GM23338 (cell line): ENCODE measurements around the gene TM6SF1. TPM values are rescaled to one million over a fixed set of nuclear protein-coding genes. Genes with fewer than 3 reads are reported as not detected.

Experiments used
- ATAC-seq: fragments of 200-7000 bp; cut with Tn5 transposase; 3 replicates; pipeline ENCODE4 v1.9.1; 2020
- DNase-seq: peaks from one replicate; pipeline ENCODE4 v3.0.0-alpha.2; 2015; ENCODE audit warnings: low spot score
- H2AFZ ChIP-seq: fragments of 200-600 bp; sonication (generic); 2 replicates; pipeline ENCODE4 v1.8.0; 2016; ENCODE audit warnings: antibody characterized with exemption, mild to moderate bottlenecking, moderate library complexity
- H3F3A ChIP-seq: fragments of 200-600 bp; sonication (generic); replicated peaks from 2 replicates; pipeline ENCODE4 v1.8.0; 2017; ENCODE audit warnings: antibody characterized with exemption, mixed run types, low read depth
- H3K27ac ChIP-seq: fragments of 200-600 bp; sonication (generic); 2 replicates; pipeline ENCODE4 v1.6.1; 2016; ENCODE audit warnings: low read depth
- H3K27me3 ChIP-seq: fragments of 200-600 bp; sonication (generic); 2 replicates; pipeline ENCODE4 v1.8.0; 2016; ENCODE audit warnings: mild to moderate bottlenecking, mixed run types, moderate library complexity; ENCODE audit not compliant: insufficient read depth
- H3K36me3 ChIP-seq: fragments of 200-600 bp; sonication (generic); 2 replicates; pipeline ENCODE4 v1.8.0; 2016; ENCODE audit warnings: mild to moderate bottlenecking; ENCODE audit not compliant: insufficient read depth
- H3K4me1 ChIP-seq: fragments of 200-600 bp; sonication (generic); 2 replicates; pipeline ENCODE4 v1.8.0; 2016; ENCODE audit warnings: mild to moderate bottlenecking, moderate library complexity; ENCODE audit not compliant: insufficient read depth
- H3K4me2 ChIP-seq: fragments of 200-600 bp; sonication (generic); 2 replicates; pipeline ENCODE4 v1.7.1; 2017; ENCODE audit warnings: mixed run types
- H3K4me3 ChIP-seq: fragments of 200-600 bp; sonication (generic); 2 replicates; pipeline ENCODE4 v1.6.1; 2016; ENCODE audit warnings: mixed run types
- H3K79me2 ChIP-seq: fragments of 200-600 bp; sonication (generic); replicated peaks from 2 replicates; pipeline ENCODE4 v1.8.0; 2017; ENCODE audit warnings: mild to moderate bottlenecking; ENCODE audit not compliant: insufficient read depth
- H3K9me2 ChIP-seq: fragments of 200-600 bp; sonication (generic); 2 replicates; pipeline ENCODE4 v1.8.0; 2017; ENCODE audit not compliant: insufficient read depth
- H4K20me1 ChIP-seq: fragments of 200-600 bp; sonication (generic); replicated peaks from 2 replicates; pipeline ENCODE4 v1.8.0; 2017; ENCODE audit warnings: mild to moderate bottlenecking; ENCODE audit not compliant: insufficient read depth
- H3K27ac Mint-ChIP-seq: 2 replicates; pipeline ENCODE4 v1.8.0; 2020; ENCODE audit warnings: inconsistent platforms, mild to moderate bottlenecking, moderate library complexity, mixed read lengths
- H3K27me3 Mint-ChIP-seq: 3 replicates; pipeline ENCODE4 v1.8.0; 2022; ENCODE audit warnings: low read depth, mild to moderate bottlenecking, moderate library complexity, mixed read lengths, inconsistent platforms; ENCODE audit not compliant: insufficient read depth, poor library complexity
- H3K36me3 Mint-ChIP-seq: 3 replicates; pipeline ENCODE4 v1.8.0; 2021; ENCODE audit warnings: low read depth, mild to moderate bottlenecking, inconsistent platforms, moderate library complexity, mixed read lengths
- H3K4me1 Mint-ChIP-seq: 3 replicates; pipeline ENCODE4 v1.8.0; 2020; ENCODE audit warnings: mild to moderate bottlenecking, inconsistent platforms, mixed read lengths
- H3K4me3 Mint-ChIP-seq: 3 replicates; pipeline ENCODE4 v1.8.0; 2021; ENCODE audit warnings: moderate library complexity, mild to moderate bottlenecking, inconsistent platforms, mixed read lengths
- H3K9me3 Mint-ChIP-seq: 3 replicates; pipeline ENCODE4 v1.8.0; 2020; ENCODE audit warnings: moderate library complexity, mild to moderate bottlenecking, inconsistent platforms, mixed read lengths
- CREB1 ChIP-seq: fragments of 250-450 bp; sonication (Bioruptor Pico); IDR thresholded peaks from 2 replicates; pipeline ENCODE4 v1.5.0; 2020; ENCODE audit warnings: low read depth, mild to moderate bottlenecking, moderate library complexity
- ETS1 ChIP-seq: IDR thresholded peaks from 2 replicates; pipeline ENCODE4 v1.6.1; 2016; ENCODE audit warnings: antibody characterized with exemption
- EZH2 ChIP-seq: fragments of 200-600 bp; sonication (generic); IDR thresholded peaks from one replicate; pipeline ENCODE4 v1.8.0; 2017; ENCODE audit warnings: antibody characterized with exemption, mild to moderate bottlenecking, low read depth; ENCODE audit not compliant: unreplicated experiment
- EZH2phosphoT487 ChIP-seq: fragments of 200-600 bp; sonication (generic); IDR thresholded peaks from one replicate; pipeline ENCODE4 v1.8.1; 2018; ENCODE audit warnings: antibody characterized with exemption; ENCODE audit not compliant: unreplicated experiment
- JUNB ChIP-seq: IDR thresholded peaks from one replicate; pipeline ENCODE4 v1.6.1; 2016; ENCODE audit warnings: antibody characterized with exemption; ENCODE audit not compliant: unreplicated experiment
- NANOG ChIP-seq: IDR thresholded peaks from 2 replicates; pipeline ENCODE4 v1.6.1; 2016; ENCODE audit warnings: antibody characterized with exemption, borderline replicate concordance
- POLR2AphosphoS5 ChIP-seq: IDR thresholded peaks from 2 replicates; pipeline ENCODE4 v1.6.1; 2016; ENCODE audit warnings: antibody characterized with exemption, low read depth
- REST ChIP-seq: IDR thresholded peaks from one replicate; pipeline ENCODE4 v1.6.1; 2018; ENCODE audit warnings: antibody characterized with exemption; ENCODE audit not compliant: unreplicated experiment
- STAT1 ChIP-seq: IDR thresholded peaks from one replicate; pipeline ENCODE4 v1.6.1; 2016; ENCODE audit warnings: antibody characterized with exemption; ENCODE audit not compliant: unreplicated experiment
- ZNF114 ChIP-seq: fragments of 250-450 bp; sonication (Bioruptor Pico); IDR thresholded peaks from 2 replicates; pipeline ENCODE4 v1.5.0; 2020; ENCODE audit warnings: mild to moderate bottlenecking, moderate library complexity
- ZNF331 ChIP-seq: fragments of 250-450 bp; sonication (Bioruptor Pico); IDR thresholded peaks from 2 replicates; pipeline ENCODE4 v1.5.0; 2020; ENCODE audit warnings: low read depth, mild to moderate bottlenecking, moderate library complexity
- ZNF462 ChIP-seq: fragments of 250-450 bp; sonication (Bioruptor Pico); IDR thresholded peaks from 2 replicates; pipeline ENCODE4 v1.5.0; 2020; ENCODE audit warnings: mild to moderate bottlenecking, moderate library complexity
- polyA plus RNA-seq: library from polyadenylated mRNA; unstranded; fragments of >200 nt; fragmentation: Nextera tagmentation; extraction: Ambion mirVana; gene quantifications from 2 replicates; pipeline ENCODE4 v1.2.1, GENCODE V29; 2016
- total RNA-seq: library from RNA; depleted of rRNA; stranded (reverse); fragments of >200 nt; shearing (Covaris generic); gene quantifications from 2 replicates; pipeline ENCODE4 v1.2.3, GENCODE V29; 2014

Gene TM6SF1
- total and polyA plus RNA-seq, 2 experiments from 2014 or later, result 0.80 to 1.5 TPM

- no peak for TF ChIP-seq ZNF462
- TF ChIP-seq CREB1 (CRISPR knock-in tag), result no peak
- no peak for TF ChIP-seq POLR2AphosphoS5
- no peak for TF ChIP-seq JUNB
These were observed 49.6 kb upstream of the TM6SF1 start (continued) for GRCh38 chr15:83057696-83058376.

- Histone ChIP-seq H3K27ac (no peak overlapping the region), H3K4me2 (no peak overlapping the region), H4K20me1 (peaks cover 40% of the 10 kb centered on the region)
- TF ChIP-seq POLR2AphosphoS5 (no peak), EZH2 (no peak), STAT1 (no peak), CREB1 (CRISPR knock-in tag) (no peak), ETS1 (no peak), NANOG (no peak), ZNF331 (CRISPR knock-in tag) (no peak), ZNF114 (CRISPR knock-in tag) (no peak), EZH2phosphoT487 (no peak), REST (no peak)
These were observed 45.8 kb upstream of the TM6SF1 start for GRCh38 chr15:83061680-83062079.

More at GRCh38 chr15:83061680-83062079, 45.8 kb upstream of the TM6SF1 start:
- ATAC-seq, result no peak
- Mint-ChIP-seq H3K27me3 (peaks cover under 1% of the 10 kb centered on the region), H3K27ac (no peak overlapping the region), H3K36me3 (peaks cover 1% of the 10 kb centered on the region), H3K9me3 (no peaks in the 10 kb centered on the region; the same call in 2 of the 3 replicates), H3K4me3 (no peak overlapping the region), H3K4me1 (peaks cover 34% of the 10 kb centered on the region)
- Histone ChIP-seq H2AFZ (no peak overlapping the region), H3F3A (no peaks in the 10 kb centered on the region; the same call in 1 of the 2 replicates), H3K4me3 (no peak overlapping the region), H3K79me2 (peaks cover 96% of the 10 kb centered on the region), H3K36me3 (no peaks in the 10 kb centered on the region), H3K4me1 (peaks cover 50% of the 10 kb centered on the region), H3K27me3 (no peaks in the 10 kb centered on the region), H3K9me2 (no peaks in the 10 kb centered on the region)
- DNase-seq, result no peak
